HG03175 (cell line): ENCODE results near the gene ELFN2.

ENCODE experiments used
- ATAC-seq: cut with Tn5 transposase; IDR thresholded peaks from one replicate; pipeline ENCODE4 v1.9.1; 2021; ENCODE audit warnings: mild to moderate bottlenecking, moderate library complexity; ENCODE audit not compliant: unreplicated experiment

The ELFN2 gene

GRCh38 chr22:37363261-37363992 is 63.9 kb downstream of the ELFN2 start:
- ATAC-seq = no peak

- ATAC-seq = no peak
These were observed 64.7 kb downstream of the ELFN2 start for GRCh38 chr22:37362621-37363020.

DNA sequence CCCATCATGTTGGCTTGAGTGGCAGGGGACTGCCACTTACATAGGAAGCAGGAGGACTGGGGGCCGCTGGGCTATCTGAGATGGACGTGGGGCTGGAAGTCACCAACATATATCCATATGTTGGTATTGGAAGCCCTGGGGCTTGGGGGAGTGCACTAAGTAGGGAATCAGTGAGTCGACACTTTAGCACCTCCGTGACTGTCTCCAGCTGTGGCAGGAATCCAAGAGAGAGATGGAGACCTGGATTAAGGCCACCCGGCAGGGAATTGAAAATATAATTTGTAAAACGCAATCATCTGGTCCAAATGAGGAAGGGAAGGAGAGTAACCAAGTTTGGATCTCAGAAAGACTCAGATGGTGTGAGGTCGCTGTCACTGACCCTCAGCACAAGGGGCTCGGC is 68.4 kb downstream of the ELFN2 start:
- ATAC-seq = no peak

DNA sequence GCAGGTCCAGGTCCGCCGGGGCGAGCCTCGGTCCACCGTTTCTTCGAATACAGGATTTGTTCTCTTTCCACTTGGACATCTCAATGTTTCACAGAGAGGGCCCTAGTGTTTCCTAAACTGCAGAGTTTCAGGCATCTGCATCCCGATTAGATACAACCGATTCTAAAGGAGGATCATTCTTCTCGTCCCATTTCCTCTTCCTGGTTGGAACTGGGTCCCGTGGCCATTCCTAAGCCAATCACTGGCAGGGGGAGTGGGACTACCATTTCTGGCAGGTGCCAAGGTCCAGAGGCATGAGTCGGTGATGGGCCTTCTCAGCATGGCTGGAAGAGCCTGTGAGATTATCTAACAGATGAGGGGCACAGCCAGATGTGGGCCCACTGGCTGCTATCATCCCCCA is 68.9 kb downstream of the ELFN2 start:
- ATAC-seq = no peak

- ATAC-seq = no peak
These were observed 69.7 kb downstream of the ELFN2 start for GRCh38 chr22:37357446-37358075.

- no peak for ATAC-seq
These were observed 70.4 kb downstream of the ELFN2 start for GRCh38 chr22:37356922-37357321.

- no peak for ATAC-seq
These were observed 72.1 kb downstream of the ELFN2 start for GRCh38 chr22:37355174-37355573.

GRCh38 chr22:37354670-37355069 is 72.6 kb downstream of the ELFN2 start:
- no peak for ATAC-seq

DNA sequence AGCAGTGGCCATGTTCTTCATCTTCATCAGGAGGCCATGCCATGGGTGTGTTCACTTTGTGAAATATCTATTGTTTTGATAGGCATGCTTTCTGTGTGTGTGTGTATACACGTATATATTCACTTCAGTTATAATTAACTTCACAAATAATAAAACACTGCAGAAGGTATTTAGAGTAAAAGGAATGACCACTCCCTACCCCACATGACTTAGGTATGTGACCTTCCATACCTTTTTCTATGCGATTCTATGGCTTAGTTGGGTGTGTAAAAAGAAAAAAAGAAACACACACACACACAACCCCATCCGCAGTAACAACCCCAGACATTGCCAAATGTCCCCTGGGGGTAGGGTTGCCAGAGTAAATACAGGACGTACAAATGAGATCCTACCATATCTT is 73.0 kb downstream of the ELFN2 start:
- ATAC-seq = no peak

GRCh38 chr22:37353839-37354238 is 73.4 kb downstream of the ELFN2 start:
- ATAC-seq = no peak

DNA sequence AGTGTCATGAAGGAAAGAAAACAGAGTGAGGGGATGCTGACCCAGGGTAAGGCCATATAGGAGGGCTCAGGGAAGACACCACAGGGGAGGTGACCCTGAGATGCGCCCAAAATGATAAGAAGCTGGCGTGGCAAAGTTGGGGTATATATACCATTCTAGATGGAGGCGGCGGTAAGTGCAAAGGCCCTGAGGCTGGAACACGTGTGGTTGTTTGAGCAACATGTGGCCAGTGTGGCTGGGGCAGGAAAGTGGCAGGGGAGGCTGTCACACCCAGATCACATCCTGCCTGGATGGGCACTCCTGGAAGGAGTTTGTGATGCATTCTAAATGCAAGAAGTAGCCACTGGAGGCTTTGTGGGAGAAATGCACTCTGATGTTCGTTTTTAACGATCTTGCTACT is 74.8 kb downstream of the ELFN2 start:
- ATAC-seq = no peak

- no peak for ATAC-seq
These were observed 76.0 kb downstream of the ELFN2 start for GRCh38 chr22:37351232-37351631.

- ATAC-seq = no peak
These were observed 78.0 kb downstream of the ELFN2 start for GRCh38 chr22:37349043-37349814.

DNA sequence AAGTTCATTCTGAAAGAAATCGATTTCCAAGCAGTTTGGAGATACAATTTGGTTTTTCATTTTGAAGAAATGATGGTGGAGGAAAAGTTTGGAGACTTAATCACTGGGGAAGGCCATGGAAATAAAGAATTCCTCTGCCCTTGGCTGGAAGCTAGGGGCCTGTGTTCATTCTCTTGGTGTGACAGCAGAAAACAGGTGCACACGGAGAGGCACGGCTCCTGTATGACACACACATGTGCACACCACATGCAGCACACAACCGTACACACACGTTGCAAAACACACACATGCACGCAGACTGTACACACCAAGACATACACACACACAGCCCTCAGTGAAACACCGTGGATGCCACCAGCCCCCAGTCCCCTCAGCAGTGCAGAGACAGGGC is 80.8 kb downstream of the ELFN2 start:
- no peak for ATAC-seq

GRCh38 chr22:37345863-37346504 is 81.3 kb downstream of the ELFN2 start:
- no peak for ATAC-seq

DNA sequence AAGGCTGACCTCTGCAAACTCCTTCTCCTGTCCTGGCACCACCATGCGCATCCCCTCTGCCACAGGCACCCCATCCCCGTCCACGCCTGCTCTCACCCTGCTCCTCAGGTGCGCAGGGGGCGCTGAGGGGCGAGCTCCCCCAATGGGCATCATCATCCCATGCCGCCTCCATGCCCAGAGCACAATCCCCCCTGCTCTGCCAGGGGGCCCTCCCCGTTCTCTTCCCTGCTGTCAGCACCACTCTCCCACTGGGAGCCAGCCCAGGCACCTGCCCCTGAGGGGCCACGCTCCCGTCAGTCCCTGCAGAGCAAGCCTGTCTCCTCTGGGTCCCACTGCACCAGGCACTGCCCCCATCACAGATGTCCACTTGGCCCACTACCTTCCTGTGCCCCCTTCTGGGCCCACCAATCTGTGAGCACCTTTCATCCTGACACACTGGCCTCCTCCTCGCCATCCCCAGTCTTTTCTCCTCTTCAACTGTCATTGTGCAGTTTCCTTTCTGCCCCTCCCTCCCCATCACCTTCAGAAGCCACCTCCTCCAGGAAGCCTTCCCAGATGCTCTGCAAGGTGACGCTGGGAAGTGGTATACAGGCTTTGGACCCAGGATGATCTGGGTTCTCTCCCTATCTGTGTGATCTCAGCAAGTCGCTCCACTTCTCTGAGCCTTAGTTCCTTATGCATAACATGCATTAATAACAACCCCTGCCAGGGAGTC is 82.4 kb downstream of the ELFN2 start:
- no peak for ATAC-seq

- no peak for ATAC-seq
These were observed 83.2 kb downstream of the ELFN2 start for GRCh38 chr22:37343863-37344734.

- no peak for ATAC-seq
These were observed 83.9 kb downstream of the ELFN2 start for GRCh38 chr22:37343348-37343747.

DNA sequence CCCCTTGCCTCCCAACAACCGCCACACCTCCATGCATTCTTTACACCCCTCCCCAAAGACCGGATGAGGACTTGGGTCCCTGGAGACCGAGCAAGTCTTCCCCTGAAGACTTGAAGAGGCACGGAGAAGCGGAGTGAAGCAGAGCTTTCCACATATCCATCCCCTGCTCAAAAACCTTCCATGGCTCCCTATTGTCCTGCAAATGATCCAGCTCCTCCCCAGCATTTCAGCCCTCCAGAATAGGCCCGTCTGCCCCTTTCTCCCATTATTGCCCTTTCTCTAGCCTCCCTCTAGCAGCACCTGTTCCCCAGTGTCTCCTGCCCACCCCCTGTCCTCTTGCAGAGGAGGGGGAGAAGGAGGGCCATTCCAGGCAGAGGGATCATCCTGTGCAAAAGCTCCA is 85.2 kb downstream of the ELFN2 start:
- no peak for ATAC-seq
